ENCODE data around the gene ZMYND15. TPM values are rescaled to one million over a fixed set of nuclear protein-coding genes. Genes with fewer than 3 reads are reported as not detected.
"Not testable (repeated sequence)": the region's sequence is repeated elsewhere in the genome, so short reads cannot be mapped to it uniquely, and the experiment has no call there.

The ZMYND15 gene
- polyA plus RNA-seq (2013, experiment 1 of 2) = 0.04 TPM
- polyA plus RNA-seq (2013, experiment 2 of 2) = 0.07 TPM

- Histone ChIP-seq H3K27ac (ENCODE audit: low read length, poor library complexity, severe bottlenecking) (no peak within 1 kb of the TSS), H2BK120ac (ENCODE audit: low read depth, low read length) (no peak within 1 kb of the TSS), H2BK12ac (ENCODE audit: low read length in 2 of 2) (peak within 1 kb of the TSS in 1 of 2 experiments; percentile 47), H2BK5ac (ENCODE audit: low read depth, low read length, poor library complexity, severe bottlenecking) (no peak within 1 kb of the TSS), H2BK15ac (ENCODE audit: low read depth, poor library complexity, severe bottlenecking) (no peak within 1 kb of the TSS), H3K79me1 (replicated peaks; ENCODE audit: low read length, poor library complexity, severe bottlenecking) (no peaks in the 10 kb centered on the region), H3K9me3 (ENCODE audit: control insufficient read depth, low read length) (no peaks in the 10 kb centered on the region), H3K9ac (ENCODE audit: low read length) (peak within 1 kb of the TSS; percentile 75), H3K4me1 (ENCODE audit: control insufficient read depth, insufficient read depth, low read depth, low read length) (peaks cover 16% of the 10 kb centered on the region), H4K91ac (ENCODE audit: low read length) (no peak within 1 kb of the TSS), H3K36me3 (ENCODE audit: control insufficient read depth in 1 of 2, insufficient read depth in 2 of 2, low read depth in 1 of 2, low read length in 2 of 2) (no peaks in the 10 kb centered on the region), H3K4me2 (ENCODE audit: low read length, poor library complexity, severe bottlenecking) (peak within 1 kb of the TSS; percentile 91), H3K14ac (ENCODE audit: low read length in 2 of 2) (peak within 1 kb of the TSS in 1 of 2 experiments; percentile 36), H2AK5ac (ENCODE audit: low read length, severe bottlenecking) (no peak within 1 kb of the TSS), H3K4ac (ENCODE audit: low read depth in 1 of 2, low read length in 2 of 2) (no peak within 1 kb of the TSS), H3K23ac (ENCODE audit: low read length in 2 of 2) (peak within 1 kb of the TSS in 1 of 2 experiments; percentile 94), H2AFZ (ENCODE audit: low read depth, low read length) (peak within 1 kb of the TSS; percentile 20), H4K8ac (ENCODE audit: low read length) (no peak within 1 kb of the TSS), H3K4me3 (ENCODE audit: insufficient read depth in 1 of 2, low read depth in 1 of 2, low read length in 2 of 2) (peak within 1 kb of the TSS; percentile 64 to 82), H3K18ac (ENCODE audit: low read depth in 1 of 2, low read length in 2 of 2) (peak within 1 kb of the TSS in 1 of 2 experiments; percentile 30), H3K27me3 (ENCODE audit: control insufficient read depth in 1 of 2, insufficient read depth in 1 of 2, low read length in 2 of 2) (peaks cover 52 to 54% of the 10 kb centered on the region in 2 experiments)
- WGBS = 1% methylated on average over 79 of the region's 100 CpGs
- DNase-seq = peak; percentile 70
Measured at GRCh38 chr17:4739122-4740024, at the start of gene ZMYND15, which contains the start of gene CXCL16. Gene ZMYND15, plus strand, starts transcription at chr17:4739833. Its CDS starts 716 bp downstream, at chr17:4740549. Gene CXCL16, minus strand, starts transcription at chr17:4739928. Its CDS starts 589 bp downstream, at chr17:4739339.

DNA sequence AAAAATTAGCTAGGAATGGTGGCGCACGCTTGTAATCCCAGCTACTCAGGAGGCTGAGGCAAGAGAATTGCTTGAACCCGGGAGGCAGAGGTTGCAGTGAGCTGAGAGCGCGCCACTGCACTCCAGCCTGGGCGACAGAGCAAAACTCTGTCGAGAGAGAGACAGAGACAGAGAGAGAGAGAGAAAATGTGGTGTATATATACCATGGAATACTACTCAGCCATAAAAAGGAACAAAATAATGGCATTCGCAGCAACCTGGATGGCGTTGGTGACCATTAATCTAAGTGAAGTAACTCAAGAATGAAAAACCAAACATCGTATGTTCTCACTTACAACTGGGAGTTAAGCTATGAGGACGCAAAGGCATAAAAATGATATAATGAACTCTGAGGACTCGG, 49.8 kb upstream of the ZMYND15 start:
- H3K14ac ChIP-seq (ENCODE audit: low read length in 2 of 2); H2BK12ac ChIP-seq (ENCODE audit: low read length in 2 of 2); H2AFZ ChIP-seq (ENCODE audit: low read depth, low read length); H3K9me3 ChIP-seq (ENCODE audit: control insufficient read depth, low read length); H2BK120ac ChIP-seq (ENCODE audit: low read depth, low read length); H4K8ac ChIP-seq (ENCODE audit: low read length); H3K27ac ChIP-seq (ENCODE audit: low read length, poor library complexity, severe bottlenecking); H3K18ac ChIP-seq (ENCODE audit: low read depth in 1 of 2, low read length in 2 of 2); H3K4me2 ChIP-seq (ENCODE audit: low read length, poor library complexity, severe bottlenecking); H3K27me3 ChIP-seq (ENCODE audit: control insufficient read depth in 1 of 2, insufficient read depth in 1 of 2, low read length in 2 of 2); DNase-seq; H3K9ac ChIP-seq (ENCODE audit: low read length); H2AK5ac ChIP-seq (ENCODE audit: low read length, severe bottlenecking); H3K23ac ChIP-seq (ENCODE audit: low read length in 2 of 2); H2BK15ac ChIP-seq (ENCODE audit: low read depth, poor library complexity, severe bottlenecking); H2BK5ac ChIP-seq (ENCODE audit: low read depth, low read length, poor library complexity, severe bottlenecking); H4K91ac ChIP-seq (ENCODE audit: low read length); H3K4me3 ChIP-seq (ENCODE audit: insufficient read depth in 1 of 2, low read depth in 1 of 2, low read length in 2 of 2); H3K4ac ChIP-seq (ENCODE audit: low read depth in 1 of 2, low read length in 2 of 2); H3K4me1 ChIP-seq (ENCODE audit: control insufficient read depth, insufficient read depth, low read depth, low read length): not testable (repeated sequence)
- Histone ChIP-seq H3K79me1 (replicated peaks; ENCODE audit: low read length, poor library complexity, severe bottlenecking) (peaks cover 32% of the 10 kb centered on the region), H3K36me3 (ENCODE audit: control insufficient read depth in 1 of 2, insufficient read depth in 2 of 2, low read depth in 1 of 2, low read length in 2 of 2) (peaks cover 13 to 50% of the 10 kb centered on the region in 2 experiments)
- WGBS = 73% methylated on average over 6 of the region's 12 CpGs

GRCh38 chr17:4690745-4691144, 48.9 kb upstream of the ZMYND15 start:
- WGBS = 100% methylated on average over 1 of the region's 2 CpGs
- no peak overlapping the region for H2BK15ac ChIP-seq (ENCODE audit: low read depth, poor library complexity, severe bottlenecking)
- no peak for DNase-seq

GRCh38 chr17:4691686-4692085, 47.9 kb upstream of the ZMYND15 start:
- Histone ChIP-seq H3K14ac (ENCODE audit: low read length in 2 of 2) (no peak overlapping the region), H2BK15ac (ENCODE audit: low read depth, poor library complexity, severe bottlenecking) (no peak overlapping the region), H3K27me3 (ENCODE audit: control insufficient read depth in 1 of 2, insufficient read depth in 1 of 2, low read length in 2 of 2) (no peaks in the 10 kb centered on the region), H3K27ac (ENCODE audit: low read length, poor library complexity, severe bottlenecking) (no peak overlapping the region), H3K4me2 (ENCODE audit: low read length, poor library complexity, severe bottlenecking) (no peak overlapping the region), H3K23ac (ENCODE audit: low read length in 2 of 2) (no peak overlapping the region), H3K9me3 (ENCODE audit: control insufficient read depth, low read length) (no peaks in the 10 kb centered on the region), H3K79me1 (replicated peaks; ENCODE audit: low read length, poor library complexity, severe bottlenecking) (peaks cover 29% of the 10 kb centered on the region), H4K91ac (ENCODE audit: low read length) (no peak overlapping the region), H2BK5ac (ENCODE audit: low read depth, low read length, poor library complexity, severe bottlenecking) (no peak overlapping the region), H2BK12ac (ENCODE audit: low read length in 2 of 2) (no peak overlapping the region), H2BK120ac (ENCODE audit: low read depth, low read length) (no peak overlapping the region), H3K36me3 (ENCODE audit: control insufficient read depth in 1 of 2, insufficient read depth in 2 of 2, low read depth in 1 of 2, low read length in 2 of 2) (peaks cover 13 to 50% of the 10 kb centered on the region in 2 experiments), H4K8ac (ENCODE audit: low read length) (peak overlapping the region; percentile 27), H3K4me1 (ENCODE audit: control insufficient read depth, insufficient read depth, low read depth, low read length) (peaks cover 1% of the 10 kb centered on the region), H2AFZ (ENCODE audit: low read depth, low read length) (no peak overlapping the region), H3K18ac (ENCODE audit: low read depth in 1 of 2, low read length in 2 of 2) (no peak overlapping the region), H3K9ac (ENCODE audit: low read length) (no peak overlapping the region), H3K4ac (ENCODE audit: low read depth in 1 of 2, low read length in 2 of 2) (no peak overlapping the region), H2AK5ac (ENCODE audit: low read length, severe bottlenecking) (no peak overlapping the region), H3K4me3 (ENCODE audit: insufficient read depth in 1 of 2, low read depth in 1 of 2, low read length in 2 of 2) (no peak overlapping the region)
- no peak for DNase-seq
- 97% methylated on average over 8 of the region's 8 CpGs for WGBS

More at GRCh38 chr17:4690745-4691144, 48.9 kb upstream of the ZMYND15 start:
- Histone ChIP-seq H3K27ac (ENCODE audit: low read length, poor library complexity, severe bottlenecking) (no peak overlapping the region), H3K4ac (ENCODE audit: low read depth in 1 of 2, low read length in 2 of 2) (no peak overlapping the region), H3K9me3 (ENCODE audit: control insufficient read depth, low read length) (no peaks in the 10 kb centered on the region), H2BK5ac (ENCODE audit: low read depth, low read length, poor library complexity, severe bottlenecking) (no peak overlapping the region), H3K14ac (ENCODE audit: low read length in 2 of 2) (no peak overlapping the region), H3K18ac (ENCODE audit: low read depth in 1 of 2, low read length in 2 of 2) (no peak overlapping the region), H3K36me3 (ENCODE audit: control insufficient read depth in 1 of 2, insufficient read depth in 2 of 2, low read depth in 1 of 2, low read length in 2 of 2) (peaks cover 11 to 45% of the 10 kb centered on the region in 2 experiments), H3K4me2 (ENCODE audit: low read length, poor library complexity, severe bottlenecking) (no peak overlapping the region), H4K8ac (ENCODE audit: low read length) (no peak overlapping the region), H3K79me1 (replicated peaks; ENCODE audit: low read length, poor library complexity, severe bottlenecking) (peaks cover 29% of the 10 kb centered on the region), H2AK5ac (ENCODE audit: low read length, severe bottlenecking) (no peak overlapping the region), H3K27me3 (ENCODE audit: control insufficient read depth in 1 of 2, insufficient read depth in 1 of 2, low read length in 2 of 2) (no peaks in the 10 kb centered on the region), H3K4me1 (ENCODE audit: control insufficient read depth, insufficient read depth, low read depth, low read length) (peaks cover 1% of the 10 kb centered on the region), H2AFZ (ENCODE audit: low read depth, low read length) (no peak overlapping the region), H3K9ac (ENCODE audit: low read length) (no peak overlapping the region), H4K91ac (ENCODE audit: low read length) (no peak overlapping the region), H2BK120ac (ENCODE audit: low read depth, low read length) (no peak overlapping the region), H3K23ac (ENCODE audit: low read length in 2 of 2) (no peak overlapping the region), H3K4me3 (ENCODE audit: insufficient read depth in 1 of 2, low read depth in 1 of 2, low read length in 2 of 2) (no peak overlapping the region), H2BK12ac (ENCODE audit: low read length in 2 of 2) (no peak overlapping the region)
